Panc1 (cell line): Measurements from ENCODE around the gene JPH3. TPM values are rescaled to one million over a fixed set of nuclear protein-coding genes. Genes with fewer than 3 reads are reported as not detected.
A peak's percentile ranks its signal among the peaks of the same experiment; 100 is the strongest.

Experiments
- ATAC-seq: fragments of 200-7000 bp; cut with Tn5 transposase; 2 replicates; pipeline ENCODE4 v1.9.1; 2020; ENCODE audit warnings: mild to moderate bottlenecking, moderate library complexity
- BruUV-seq: library from RNA; stranded (reverse); fragments of 400-500 nt; replicated peaks from 2 replicates; lab custom pipeline; 2021; lab: Mats Ljungman, UMichigan
- CTCF ChIA-PET: fragments of 300-600 bp; sonication (Branson Sonifier 250); formaldehyde crosslinking; loops from one replicate; lab custom pipeline; 2022; ENCODE audit warnings: antibody characterized with exemption; lab: Charles Lee
- POLR2A ChIA-PET: fragments of 300-600 bp; sonication (Branson Sonifier 250); formaldehyde crosslinking; loops from one replicate; lab custom pipeline; 2022; ENCODE audit warnings: antibody characterized with exemption; lab: Charles Lee
- DNase-seq: peaks from one replicate; pipeline ENCODE4 v3.0.0-alpha.2; 2010; ENCODE audit warnings: low read depth, low spot score
- H3K27ac ChIP-seq: 2 replicates; pipeline ENCODE4 v1.5.1; 2011; ENCODE audit warnings: mild to moderate bottlenecking, low read length, inconsistent platforms
- H3K27me3 ChIP-seq: fragments of 200-500 bp; sonication (Bioruptor generic); 2 replicates; pipeline ENCODE4 v1.6.0; 2014; ENCODE audit warnings: low read length, inconsistent platforms; ENCODE audit not compliant: control insufficient read depth, insufficient read depth
- H3K36me3 ChIP-seq: fragments of 200-500 bp; sonication (Bioruptor generic); 2 replicates; pipeline ENCODE4 v1.5.1; 2014; ENCODE audit warnings: inconsistent platforms, mild to moderate bottlenecking, low read length, moderate library complexity; ENCODE audit not compliant: control insufficient read depth, insufficient read depth
- H3K4me1 ChIP-seq: 2 replicates; pipeline ENCODE4 v1.5.1; 2011; ENCODE audit warnings: inconsistent platforms, mild to moderate bottlenecking, low read length, moderate library complexity; ENCODE audit not compliant: control insufficient read depth, insufficient read depth
- H3K4me3 ChIP-seq, 2 experiments: 2 replicates each; pipeline ENCODE4 v1.5.1; 2011 to 2012; ENCODE audit warnings: low read depth in 2 of 2, low read length in 2 of 2, mild to moderate bottlenecking in 2 of 2, inconsistent platforms in 1 of 2, moderate library complexity in 1 of 2
- H3K9me3 ChIP-seq: fragments of 200-500 bp; sonication (Bioruptor generic); 2 replicates; pipeline ENCODE4 v1.5.1; 2014; ENCODE audit warnings: low read depth, mild to moderate bottlenecking, inconsistent platforms, low read length, moderate library complexity; ENCODE audit not compliant: control insufficient read depth, insufficient read depth
- POLR2AphosphoS5 ChIP-seq: IDR thresholded peaks from 2 replicates; pipeline ENCODE4 v1.6.1; 2012; ENCODE audit warnings: mild to moderate bottlenecking, low read depth, low read length, moderate library complexity
- SIN3A ChIP-seq: IDR thresholded peaks from 2 replicates; pipeline ENCODE4 v1.6.1; 2012; ENCODE audit warnings: low read depth, mild to moderate bottlenecking, low read length, moderate library complexity, borderline replicate concordance; ENCODE audit not compliant: insufficient read depth
- TCF7L2 ChIP-seq: IDR thresholded peaks from 2 replicates; pipeline ENCODE4 v1.6.1; 2011; ENCODE audit warnings: mild to moderate bottlenecking, low read depth, low read length, inconsistent platforms
- in situ Hi-C: cut with HindIII; loops from 2 replicates; pipeline ENCODE4 v1.10.0; 2016; ENCODE audit warnings: low sequenced_read_pairs, low pct_unique_long_range_greater_than_20kb
- intact Hi-C: fragments of 100-400 bp; cut with micrococcal nuclease; formaldehyde crosslinking; loops from one replicate; pipeline ENCODE4 v1.10.0; 2022; ENCODE audit not compliant: unreplicated experiment
- total RNA-seq: library from RNA; stranded (reverse); gene quantifications from one replicate; pipeline ENCODE4 v1.2.1, GENCODE V29; 2021; ENCODE audit not compliant: unreplicated experiment
- TF ChIP-seq, protein P1 (sequence below), 2 experiments: IDR thresholded peaks; 2 replicates each; pipeline ENCODE4 v1.6.1; 2011 to 2012; ENCODE audit warnings: low read depth in 2 of 2, control low read depth in 1 of 2, low read length in 1 of 2, mild to moderate bottlenecking in 1 of 2, moderate library complexity in 1 of 2; ENCODE audit not compliant: insufficient read depth in 1 of 2
- TF ChIP-seq, protein P2 (sequence below): fragments of 450-650 bp; IDR thresholded peaks from 2 replicates; pipeline ENCODE4 v1.5.1; 2017; ENCODE audit warnings: mild to moderate bottlenecking

JPH3 gene
- total RNA-seq, 1 experiment from 2014 or later = 1.2 TPM

DNA sequence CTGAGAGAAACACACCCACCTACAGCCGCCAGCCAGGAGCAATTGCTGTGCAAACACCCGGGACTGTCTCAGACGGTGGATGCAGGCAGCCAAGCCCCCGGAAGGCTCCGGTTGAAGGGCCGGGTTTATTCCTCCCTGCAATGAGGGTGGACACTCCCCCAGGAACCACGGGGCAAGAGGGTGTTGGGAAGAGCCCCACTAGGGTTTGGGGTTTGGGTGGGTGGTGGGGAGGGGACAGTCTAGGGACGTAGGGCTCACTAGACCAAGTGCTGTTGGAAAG lies 19.2 kb downstream of the JPH3 start:
- Histone ChIP-seq H3K9me3 (no peaks in the 10 kb centered on the region), H3K27me3 (no peaks in the 10 kb centered on the region), H3K4me1 (no peaks in the 10 kb centered on the region), H3K36me3 (no peaks in the 10 kb centered on the region), H3K27ac (no peak overlapping the region), H3K4me3 (no peak overlapping the region)
- no TSS peak for BruUV-seq
- TF ChIP-seq SIN3A = no peak
- no peak for TF ChIP-seq TCF7L2
- no peak for TF ChIP-seq POLR2AphosphoS5
- TF ChIP-seq, protein P1, sequence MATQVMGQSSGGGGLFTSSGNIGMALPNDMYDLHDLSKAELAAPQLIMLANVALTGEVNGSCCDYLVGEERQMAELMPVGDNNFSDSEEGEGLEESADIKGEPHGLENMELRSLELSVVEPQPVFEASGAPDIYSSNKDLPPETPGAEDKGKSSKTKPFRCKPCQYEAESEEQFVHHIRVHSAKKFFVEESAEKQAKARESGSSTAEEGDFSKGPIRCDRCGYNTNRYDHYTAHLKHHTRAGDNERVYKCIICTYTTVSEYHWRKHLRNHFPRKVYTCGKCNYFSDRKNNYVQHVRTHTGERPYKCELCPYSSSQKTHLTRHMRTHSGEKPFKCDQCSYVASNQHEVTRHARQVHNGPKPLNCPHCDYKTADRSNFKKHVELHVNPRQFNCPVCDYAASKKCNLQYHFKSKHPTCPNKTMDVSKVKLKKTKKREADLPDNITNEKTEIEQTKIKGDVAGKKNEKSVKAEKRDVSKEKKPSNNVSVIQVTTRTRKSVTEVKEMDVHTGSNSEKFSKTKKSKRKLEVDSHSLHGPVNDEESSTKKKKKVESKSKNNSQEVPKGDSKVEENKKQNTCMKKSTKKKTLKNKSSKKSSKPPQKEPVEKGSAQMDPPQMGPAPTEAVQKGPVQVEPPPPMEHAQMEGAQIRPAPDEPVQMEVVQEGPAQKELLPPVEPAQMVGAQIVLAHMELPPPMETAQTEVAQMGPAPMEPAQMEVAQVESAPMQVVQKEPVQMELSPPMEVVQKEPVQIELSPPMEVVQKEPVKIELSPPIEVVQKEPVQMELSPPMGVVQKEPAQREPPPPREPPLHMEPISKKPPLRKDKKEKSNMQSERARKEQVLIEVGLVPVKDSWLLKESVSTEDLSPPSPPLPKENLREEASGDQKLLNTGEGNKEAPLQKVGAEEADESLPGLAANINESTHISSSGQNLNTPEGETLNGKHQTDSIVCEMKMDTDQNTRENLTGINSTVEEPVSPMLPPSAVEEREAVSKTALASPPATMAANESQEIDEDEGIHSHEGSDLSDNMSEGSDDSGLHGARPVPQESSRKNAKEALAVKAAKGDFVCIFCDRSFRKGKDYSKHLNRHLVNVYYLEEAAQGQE (IDR thresholded peaks at IDR 0.05; ENCODE audit: insufficient read depth in 1 of 2, low read depth in 2 of 2, low read length in 1 of 2) = no peak
- TF ChIP-seq, protein P2, sequence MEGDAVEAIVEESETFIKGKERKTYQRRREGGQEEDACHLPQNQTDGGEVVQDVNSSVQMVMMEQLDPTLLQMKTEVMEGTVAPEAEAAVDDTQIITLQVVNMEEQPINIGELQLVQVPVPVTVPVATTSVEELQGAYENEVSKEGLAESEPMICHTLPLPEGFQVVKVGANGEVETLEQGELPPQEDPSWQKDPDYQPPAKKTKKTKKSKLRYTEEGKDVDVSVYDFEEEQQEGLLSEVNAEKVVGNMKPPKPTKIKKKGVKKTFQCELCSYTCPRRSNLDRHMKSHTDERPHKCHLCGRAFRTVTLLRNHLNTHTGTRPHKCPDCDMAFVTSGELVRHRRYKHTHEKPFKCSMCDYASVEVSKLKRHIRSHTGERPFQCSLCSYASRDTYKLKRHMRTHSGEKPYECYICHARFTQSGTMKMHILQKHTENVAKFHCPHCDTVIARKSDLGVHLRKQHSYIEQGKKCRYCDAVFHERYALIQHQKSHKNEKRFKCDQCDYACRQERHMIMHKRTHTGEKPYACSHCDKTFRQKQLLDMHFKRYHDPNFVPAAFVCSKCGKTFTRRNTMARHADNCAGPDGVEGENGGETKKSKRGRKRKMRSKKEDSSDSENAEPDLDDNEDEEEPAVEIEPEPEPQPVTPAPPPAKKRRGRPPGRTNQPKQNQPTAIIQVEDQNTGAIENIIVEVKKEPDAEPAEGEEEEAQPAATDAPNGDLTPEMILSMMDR = no peak
- ATAC-seq (no peak), DNase-seq (no peak)
- in situ Hi-C loops = no loop called here
- intact Hi-C loops = no loop called here
- ChIA-PET POLR2A (interaction anchor here (0.6 kb wide), 1 partner anchor 37 kb away, joined by 4 read pairs; no protein-coding TSS in a partner anchor), CTCF (no interaction called here)

DNA sequence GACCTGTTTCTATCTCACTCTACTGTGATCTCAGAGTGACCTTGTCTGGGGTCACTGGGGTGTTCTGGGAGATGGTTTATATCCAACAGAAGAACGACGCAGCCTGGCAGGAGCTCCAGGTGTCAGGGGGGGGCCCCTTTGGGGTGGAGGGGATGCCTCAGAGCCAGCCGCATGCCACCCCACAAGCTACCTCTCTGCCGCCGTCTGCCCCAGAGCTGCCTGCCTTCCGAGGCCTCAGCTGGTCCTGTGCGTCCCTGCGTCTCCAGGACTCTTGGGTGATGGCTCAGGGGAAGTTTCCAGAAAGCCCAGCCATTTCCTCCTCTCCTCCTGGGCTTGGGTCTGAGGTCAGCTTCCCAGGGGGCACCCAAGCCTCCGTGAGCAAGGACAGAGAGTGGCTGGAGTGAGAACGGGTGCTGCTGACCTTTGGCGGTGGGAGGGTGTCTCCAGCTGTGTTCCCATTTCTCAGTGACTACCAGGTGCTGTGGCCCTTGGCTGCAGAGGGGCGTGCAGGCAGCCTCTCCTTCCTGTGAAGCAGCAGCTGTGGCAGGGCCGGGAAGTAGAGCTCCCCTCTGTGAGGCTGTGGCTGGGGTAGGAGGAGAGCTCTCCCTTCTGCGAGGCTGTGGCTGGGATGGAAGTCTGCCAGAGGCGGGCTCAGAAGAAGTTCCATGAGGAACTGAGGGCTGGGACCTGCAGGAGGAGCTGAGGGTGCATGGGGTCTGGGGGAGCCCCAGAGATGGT lies 19.8 kb downstream of the JPH3 start:
- in situ Hi-C loops = no loop called here

More for the DNA sequence above, 19.8 kb downstream of the JPH3 start:
- H3K36me3 ChIP-seq = no peaks in the 10 kb centered on the region
- ChIA-PET POLR2A (interaction anchor here (0.6 kb wide), 1 partner anchor 36 kb away, joined by 4 read pairs; no protein-coding TSS in a partner anchor), CTCF (no interaction called here)
- ATAC-seq (peak; percentile 52; the same call in 1 of the 2 replicates), DNase-seq (no peak)
- no peaks in the 10 kb centered on the region for H3K27me3 ChIP-seq
- no peaks in the 10 kb centered on the region for H3K9me3 ChIP-seq
- H3K4me1 ChIP-seq = no peaks in the 10 kb centered on the region
- TF ChIP-seq, protein P1 (IDR thresholded peaks at IDR 0.05; ENCODE audit: insufficient read depth in 1 of 2, low read depth in 2 of 2, low read length in 1 of 2) = no peak
- TF ChIP-seq POLR2AphosphoS5 (no peak), SIN3A (no peak), TCF7L2 (no peak)
- TF ChIP-seq, protein P2 = no peak
- intact Hi-C loops = no loop called here
- BruUV-seq = no TSS peak
- H3K4me3 ChIP-seq = no peak overlapping the region
- no peak overlapping the region for H3K27ac ChIP-seq
